Brain pericyte (primary cell): ENCODE results near the gene FOXL1.

Experiments used
- DNase-seq: peaks from one replicate; pipeline ENCODE4 v3.0.0-alpha.2; 2012; ENCODE audit warnings: low read depth, low spot score

The FOXL1 gene

GRCh38 chr16:86578061-86578599 lies at the start of gene FOXL1:
TSS of gene FOXL1 (plus strand) at chr16:86578549. CDS start at chr16:86578724, 175 bp downstream.
- no peak for DNase-seq

DNA sequence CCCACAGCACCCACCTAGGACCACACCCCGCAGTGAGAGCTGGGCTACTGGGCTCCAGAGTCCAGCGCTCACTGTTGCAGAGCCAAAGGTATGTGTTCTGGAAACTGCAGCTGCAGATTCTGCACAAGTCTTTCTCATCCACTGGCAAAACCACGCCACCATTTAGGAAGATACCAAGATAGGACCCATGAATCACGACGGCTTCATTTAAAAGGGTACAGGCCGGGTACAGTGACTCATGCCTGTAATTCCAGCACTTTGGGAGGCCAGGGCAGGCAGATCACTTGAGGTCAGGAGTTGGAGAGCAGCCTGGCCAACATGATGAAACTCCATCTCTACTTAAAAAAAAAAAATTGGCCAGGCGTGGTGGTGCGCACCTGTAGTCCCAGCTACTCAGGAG lies 49.2 kb upstream of the FOXL1 start:
- DNase-seq: no peak

DNA sequence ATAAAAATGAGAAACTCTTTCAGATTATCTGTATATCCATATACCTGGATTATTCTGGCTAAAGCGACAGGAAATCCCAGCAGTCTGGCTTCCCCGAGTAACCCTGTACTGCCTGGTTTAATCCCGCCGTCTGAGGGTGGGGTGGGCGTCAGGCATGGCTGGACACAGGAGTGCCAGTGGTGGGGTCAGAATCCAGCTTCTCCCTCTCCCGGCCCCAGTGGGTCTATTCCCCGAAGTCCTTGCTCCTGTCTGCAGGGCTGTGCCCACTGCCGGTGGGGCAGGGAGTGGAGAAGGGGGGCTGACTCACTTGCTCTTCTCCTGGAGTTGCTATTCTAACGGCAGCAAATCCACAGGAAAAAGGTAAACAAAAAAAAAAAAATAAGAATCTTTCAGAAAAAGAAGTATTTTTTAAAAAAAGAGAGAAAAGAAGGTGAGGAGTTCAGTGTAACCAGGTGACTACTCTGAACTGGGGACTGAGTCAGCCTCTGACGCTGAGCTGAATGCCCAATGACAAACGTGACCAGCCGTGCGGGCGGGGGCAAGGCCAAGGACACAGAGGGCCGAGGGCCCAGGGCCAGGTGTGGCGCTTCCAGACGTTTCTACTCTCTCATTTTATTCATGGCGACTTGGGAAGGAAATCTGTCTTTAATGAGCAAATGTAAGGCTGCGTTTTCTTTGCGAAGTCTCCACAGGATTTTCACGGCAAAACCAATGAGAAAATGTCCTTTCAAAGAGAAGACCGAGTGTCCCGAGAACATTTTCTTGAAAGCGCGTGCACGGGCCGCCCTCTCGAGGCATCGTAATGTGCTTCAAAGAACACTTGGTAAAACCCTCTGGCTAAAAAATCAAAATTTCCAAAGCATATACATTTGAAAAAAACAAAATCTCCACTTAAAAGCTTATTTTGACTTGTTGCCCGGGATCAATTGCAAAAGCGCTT lies 47.8 kb upstream of the FOXL1 start:
- no peak for DNase-seq

DNA sequence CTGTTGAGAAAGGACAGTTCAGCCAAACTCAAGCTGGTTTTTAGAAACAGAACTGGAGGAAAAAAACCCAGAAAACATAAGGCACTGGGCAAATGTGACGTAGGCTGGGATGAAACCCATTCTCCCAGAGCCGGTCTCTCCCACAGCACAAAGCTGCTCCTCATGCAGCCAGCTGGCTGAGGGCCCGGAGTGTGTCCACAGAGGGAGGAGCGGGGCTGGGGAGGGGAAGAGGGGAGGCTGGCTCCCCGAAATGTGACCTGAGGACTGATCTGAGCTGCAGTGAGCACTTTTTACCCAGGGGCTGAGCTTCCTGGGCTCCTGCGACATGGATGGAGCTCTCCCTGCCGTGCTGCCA lies 47.2 kb upstream of the FOXL1 start:
- no peak for DNase-seq

DNA sequence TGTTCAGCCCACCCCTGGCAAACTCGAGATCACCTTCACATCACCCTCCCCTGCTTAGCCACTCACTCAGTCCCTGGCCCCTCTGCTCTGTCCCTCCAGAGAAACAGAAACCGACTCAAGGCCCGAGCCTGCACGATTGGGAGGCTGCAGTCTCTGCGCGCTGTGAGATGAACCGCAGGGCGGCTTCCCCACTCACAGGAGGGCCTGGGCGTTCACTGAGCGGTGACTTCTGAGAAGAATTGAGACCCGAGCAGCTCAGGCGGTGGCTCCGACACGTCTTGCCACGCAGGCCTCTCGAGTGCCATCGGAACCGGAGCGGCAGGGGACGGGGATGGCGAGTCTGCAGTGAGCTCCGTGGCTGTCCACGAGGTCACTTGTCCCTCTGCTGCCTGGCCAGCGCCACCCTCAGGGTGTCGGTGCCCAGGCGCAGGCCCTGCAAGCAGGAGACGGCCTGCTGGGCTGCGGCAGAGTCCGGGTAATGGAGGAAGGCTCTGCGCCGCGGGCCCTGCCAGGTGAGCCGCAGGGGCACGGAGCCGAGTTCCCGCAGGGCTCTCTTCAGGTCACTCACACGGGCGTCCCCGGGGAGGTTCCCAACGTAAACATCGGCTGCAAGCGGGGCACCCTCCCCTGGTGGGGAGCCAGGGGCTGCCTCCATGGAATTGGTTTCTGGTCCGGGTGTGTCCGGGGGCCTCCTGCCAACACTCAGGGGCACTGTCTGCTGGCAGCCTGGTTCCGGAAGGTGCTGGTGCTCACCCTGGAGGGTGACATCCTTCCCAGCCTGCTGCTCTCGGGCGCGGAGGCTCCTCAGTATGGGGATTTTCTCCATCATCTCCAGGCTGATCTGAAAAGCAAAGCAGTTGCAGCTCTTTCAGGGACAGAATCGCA lies 46.5 kb upstream of the FOXL1 start:
- no peak for DNase-seq

- DNase-seq: no peak
These were observed 45.9 kb upstream of the FOXL1 start for GRCh38 chr16:86532526-86532815.

DNA sequence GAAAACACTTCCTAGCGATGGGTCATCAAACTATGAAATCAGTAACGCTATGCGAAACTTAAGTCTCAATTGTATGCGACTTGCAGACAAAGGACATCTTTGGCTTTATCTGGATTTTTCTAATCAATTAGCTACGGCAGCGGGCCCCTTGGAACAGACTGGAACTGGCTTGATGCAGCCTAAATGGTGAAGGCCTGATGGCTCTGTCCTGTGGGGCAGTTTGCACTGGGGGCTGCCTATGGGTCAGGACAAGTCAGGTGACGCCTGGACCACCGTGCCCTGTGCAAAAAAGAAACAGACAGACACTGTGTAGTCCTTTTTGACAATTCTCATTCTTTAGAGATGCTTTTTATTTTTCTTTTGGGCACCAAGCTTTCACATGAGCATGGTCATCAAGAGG lies 45.3 kb upstream of the FOXL1 start:
- DNase-seq: no peak

GRCh38 chr16:86533767-86534351 lies 44.5 kb upstream of the FOXL1 start:
- DNase-seq: no peak

- DNase-seq: no peak
These were observed 43.4 kb upstream of the FOXL1 start for GRCh38 chr16:86534779-86535615.

GRCh38 chr16:86536621-86537020 lies 41.7 kb upstream of the FOXL1 start:
- DNase-seq: no peak

DNA sequence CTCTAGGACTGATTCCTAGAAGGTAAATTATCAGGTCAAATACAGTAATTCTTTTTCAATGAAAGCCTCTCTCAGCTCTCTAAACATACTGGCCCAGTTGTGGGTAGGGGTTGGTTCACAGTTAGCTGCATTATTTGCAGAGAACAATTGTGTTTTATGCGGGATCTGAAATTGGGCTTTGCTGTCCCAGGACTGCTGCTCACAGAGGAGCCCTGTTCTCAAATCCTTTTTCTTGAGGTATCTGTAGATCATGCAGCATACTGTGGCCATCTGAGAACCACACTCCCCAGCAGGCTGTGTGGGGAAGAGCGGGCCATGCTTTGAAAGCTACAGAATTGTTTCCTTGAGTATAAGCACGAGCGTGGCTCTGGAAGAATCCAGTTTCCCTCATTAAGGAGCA lies 40.9 kb upstream of the FOXL1 start:
- DNase-seq: no peak

- no peak for DNase-seq
These were observed 40.1 kb upstream of the FOXL1 start for GRCh38 chr16:86538196-86538780.

DNA sequence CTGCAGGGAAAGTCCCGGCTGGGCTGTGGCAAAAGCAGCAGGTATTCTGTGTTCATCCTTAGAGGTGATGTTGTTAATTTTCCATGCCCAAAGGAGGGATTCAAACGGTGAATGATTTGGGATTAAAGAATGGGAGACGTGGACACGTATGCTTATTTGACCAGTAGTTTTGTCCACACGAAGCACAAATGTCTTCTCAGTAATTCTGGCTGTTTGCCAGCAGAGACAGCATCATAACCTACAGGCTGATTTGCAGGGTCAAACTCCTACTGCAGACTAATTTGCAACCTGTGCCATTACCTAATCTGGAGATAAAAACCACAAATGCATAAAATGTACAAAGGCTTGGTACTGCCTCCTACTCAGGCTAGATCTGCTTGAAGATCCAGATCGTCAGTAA lies 37.5 kb upstream of the FOXL1 start:
- no peak for DNase-seq

- DNase-seq: no peak
These were observed 36.8 kb upstream of the FOXL1 start for GRCh38 chr16:86541560-86541959.

DNA sequence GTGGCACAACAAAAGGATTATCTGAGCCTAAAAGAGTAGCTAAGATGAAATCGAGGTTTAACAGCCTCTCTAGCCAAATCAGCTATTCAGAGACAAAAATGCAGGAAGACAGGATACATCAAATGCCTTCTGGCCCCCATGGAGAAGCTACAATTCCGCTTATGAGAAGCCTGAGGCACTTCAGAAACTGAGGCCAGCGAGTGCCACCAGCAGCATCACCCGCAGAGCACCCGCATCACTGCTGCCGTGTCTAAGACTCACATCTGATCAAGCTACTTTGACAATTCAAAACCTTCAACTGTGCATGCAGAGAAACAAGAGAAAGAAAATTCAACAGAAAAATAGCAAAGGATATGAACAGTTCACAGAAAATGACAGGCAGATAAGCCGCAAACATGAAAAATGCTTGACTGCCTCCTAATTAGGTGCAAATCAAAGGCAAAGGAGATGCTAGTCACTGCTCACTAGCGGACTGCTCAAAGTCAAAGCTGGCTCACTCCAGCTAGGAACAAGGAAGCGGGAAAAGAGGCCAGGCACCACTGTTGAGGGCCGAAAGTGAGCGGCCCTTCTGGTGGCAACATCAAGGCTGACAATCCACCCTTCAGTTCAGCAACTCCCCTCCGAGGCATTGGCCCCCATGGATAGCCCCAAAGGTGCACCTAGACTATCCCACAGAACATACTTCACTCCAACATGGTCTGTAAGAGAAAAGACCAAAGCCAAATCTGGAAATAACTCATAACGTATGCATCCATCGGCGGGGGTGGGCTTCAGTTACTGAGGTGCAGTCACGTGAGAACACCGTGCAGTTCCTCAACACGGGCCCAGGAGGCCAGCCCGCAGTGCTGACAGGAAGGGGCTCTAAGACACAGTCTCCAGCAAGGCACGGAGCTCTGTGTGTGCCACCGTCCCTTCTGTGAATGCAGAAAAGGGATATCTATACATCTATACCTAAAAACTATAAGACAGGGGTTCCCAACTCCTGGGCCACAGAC lies 35.3 kb upstream of the FOXL1 start:
- no peak for DNase-seq

GRCh38 chr16:86545481-86545880 lies 32.9 kb upstream of the FOXL1 start:
- DNase-seq: no peak

- no peak for DNase-seq
These were observed 32.3 kb upstream of the FOXL1 start for GRCh38 chr16:86545954-86546637.

DNA sequence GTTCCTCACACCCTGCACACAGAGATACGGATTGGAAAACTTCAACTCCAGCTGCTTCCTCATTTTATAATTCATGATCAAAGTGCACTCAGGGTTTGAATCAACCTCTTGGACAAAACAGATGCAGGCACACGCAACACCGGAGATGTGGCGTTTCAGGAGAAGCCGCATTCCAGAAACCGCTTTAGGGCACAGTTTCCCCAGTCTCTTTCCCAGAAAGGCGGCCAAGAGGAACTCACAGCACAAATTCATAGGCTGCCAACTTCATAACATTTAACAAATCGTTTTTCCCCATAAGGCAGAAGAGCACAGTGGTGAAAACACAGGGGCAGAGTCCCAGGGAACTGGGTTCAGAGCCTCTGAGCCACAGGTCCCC lies 31.7 kb upstream of the FOXL1 start:
- DNase-seq: no peak

GRCh38 chr16:86547286-86547685 lies 31.1 kb upstream of the FOXL1 start:
- DNase-seq: no peak
